Fibroblast of upper back skin (primary cell): ENCODE measurements around the gene IGFLR1.
"Not testable (repeated sequence)": the region's sequence is repeated elsewhere in the genome, so short reads cannot be mapped to it uniquely, and the experiment has no call there.

Experiments used
- DNase-seq: peaks from one replicate; pipeline ENCODE4 v3.0.0-alpha.2; 2013

The IGFLR1 gene

GRCh38 chr19:35703343-35703742 is 38.9 kb downstream of the IGFLR1 start:
- DNase-seq, result no peak

- peak; percentile 97 for DNase-seq
Observed at GRCh38 chr19:35702223-35703012, 39.8 kb downstream of the IGFLR1 start.

- no peak for DNase-seq
Observed at GRCh38 chr19:35696835-35697234, 45.4 kb downstream of the IGFLR1 start.

GRCh38 chr19:35695895-35696422 is 46.3 kb downstream of the IGFLR1 start:
- no peak for DNase-seq

DNA sequence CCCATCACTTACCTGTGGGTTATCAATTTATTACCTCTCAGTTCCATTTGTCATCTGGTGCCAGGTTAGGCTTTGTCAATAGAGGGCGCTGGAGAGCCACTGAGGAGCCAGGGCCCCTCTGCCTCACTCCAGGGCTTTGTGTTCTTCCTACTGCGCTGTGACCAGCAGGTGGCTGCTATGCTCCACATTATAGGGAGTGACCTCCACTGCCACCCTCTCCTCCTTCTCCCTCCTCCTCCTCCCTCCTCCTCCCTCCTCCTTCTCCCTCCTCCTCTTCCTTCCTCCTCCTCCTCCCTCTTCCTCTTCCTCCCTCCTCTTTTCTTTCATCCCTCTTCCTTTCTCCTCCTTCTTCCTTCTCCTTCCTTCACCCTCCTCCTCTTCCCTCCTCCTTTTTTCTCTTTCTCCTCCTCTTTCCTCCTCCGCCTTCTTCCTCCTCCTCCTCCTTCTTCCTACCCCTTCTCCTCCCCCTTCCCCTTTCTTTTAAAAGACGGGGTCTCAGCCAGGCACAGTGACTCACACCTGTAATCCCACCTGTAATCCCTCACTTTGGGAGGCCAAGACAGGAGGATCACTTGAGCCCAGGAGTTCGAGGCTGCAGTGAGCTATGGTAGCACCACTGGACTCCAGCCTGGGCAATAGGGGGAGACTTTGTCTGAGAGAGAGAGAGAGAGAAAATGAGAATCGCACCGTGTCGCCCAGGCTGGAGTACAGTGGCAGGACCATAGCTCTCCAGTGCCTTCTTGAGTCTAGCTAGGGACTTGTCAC is 48.2 kb downstream of the IGFLR1 start:
- peak; percentile 85 for DNase-seq

DNA sequence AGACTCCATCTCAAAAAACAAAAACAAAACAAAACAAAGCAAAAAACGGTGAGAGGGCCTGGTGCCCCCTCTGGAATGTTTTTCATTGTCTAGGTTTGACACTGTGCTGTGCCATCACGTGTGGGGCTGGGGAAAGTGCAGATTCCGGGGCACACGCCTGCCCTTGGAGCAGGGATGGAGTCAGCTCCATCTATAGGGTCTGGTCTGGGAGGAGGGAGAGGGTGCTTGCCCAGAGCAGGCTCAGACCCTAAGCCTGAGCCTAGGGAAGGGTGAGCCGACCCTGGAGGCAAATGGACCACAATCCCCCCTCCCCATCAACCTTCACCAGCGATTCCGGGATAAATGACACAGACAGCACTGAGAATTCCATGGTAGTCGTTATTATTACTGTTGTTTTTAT is 48.8 kb downstream of the IGFLR1 start:
- DNase-seq, result no peak

GRCh38 chr19:35692010-35692409 is 50.2 kb downstream of the IGFLR1 start:
- DNase-seq, result no peak

DNA sequence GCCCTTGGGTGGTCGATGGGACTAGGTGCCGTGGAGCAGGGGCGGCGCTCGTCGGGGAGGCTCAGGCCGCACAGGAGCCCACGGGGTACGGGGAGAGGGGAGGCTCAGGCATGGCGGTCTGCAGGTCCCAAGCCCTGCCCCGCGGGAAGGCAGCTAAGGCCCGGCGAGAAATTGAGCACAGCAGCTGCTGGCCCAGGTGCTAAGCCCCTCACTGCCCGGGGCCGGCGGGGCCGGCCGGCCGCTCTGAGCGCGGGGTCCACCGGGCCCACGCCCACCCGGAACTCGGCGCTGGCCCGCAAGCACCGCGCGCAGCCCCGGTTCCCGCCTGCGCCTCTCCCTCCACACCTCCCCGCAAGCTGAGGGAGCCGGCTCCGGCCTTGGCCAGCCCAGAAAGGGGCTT is 51.1 kb downstream of the IGFLR1 start:
- DNase-seq, result not testable (repeated sequence)

DNA sequence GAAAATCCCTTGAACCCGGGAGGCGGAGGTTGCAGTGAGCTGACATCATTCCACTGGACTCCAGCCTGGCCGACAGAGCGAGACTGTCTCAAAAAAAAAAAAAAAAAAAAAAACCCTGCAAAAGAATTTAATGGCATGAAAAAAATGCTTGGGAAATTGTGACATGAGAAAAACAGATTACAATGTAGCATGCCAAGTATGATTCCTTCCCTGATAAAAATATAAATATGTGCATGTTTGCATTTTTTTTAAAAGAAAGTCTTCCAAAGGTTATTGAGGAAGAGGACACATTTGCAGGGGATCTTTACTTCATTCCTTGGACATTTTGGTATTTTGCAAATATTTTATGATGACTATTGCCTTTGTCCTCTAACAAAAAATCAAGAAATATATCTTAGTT is 52.4 kb downstream of the IGFLR1 start:
- peak; percentile 32 for DNase-seq
